Pericardium fibroblast (primary cell): ENCODE data around the gene RNF10. TPM values are rescaled to one million over a fixed set of nuclear protein-coding genes. Genes with fewer than 3 reads are reported as not detected.

Source experiments
- total RNA-seq: library from RNA; depleted of rRNA; stranded (reverse); fragments of >200 nt; gene quantifications from 2 replicates; pipeline ENCODE4 v1.2.3, GENCODE V29; 2015

The RNF10 gene
- total RNA-seq = 115 and 123 TPM in 2 replicates

DNA sequence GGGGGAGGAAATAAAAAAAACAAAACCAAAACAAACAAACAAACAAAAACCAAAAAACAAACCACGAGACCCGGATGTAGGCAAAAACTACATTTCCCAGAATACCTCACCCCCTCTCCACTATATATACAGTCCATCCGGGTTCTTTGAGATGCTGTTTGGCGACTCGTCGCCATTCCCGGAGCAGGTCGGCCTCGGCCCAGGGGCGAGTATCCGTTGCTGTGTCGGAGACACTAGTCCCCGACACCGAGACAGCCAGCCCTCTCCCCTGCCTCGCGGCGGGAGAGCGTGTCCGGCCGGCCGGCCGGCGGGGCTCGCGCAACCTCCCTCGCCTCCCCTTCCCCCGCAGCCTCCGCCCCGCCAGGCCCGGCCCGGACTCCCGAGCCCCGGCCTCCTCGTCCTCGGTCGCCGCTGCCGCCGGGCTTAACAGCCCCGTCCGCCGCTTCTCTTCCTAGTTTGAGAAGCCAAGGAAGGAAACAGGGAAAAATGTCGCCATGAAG, at the start of gene RNF10:
Gene RNF10, plus strand, starts transcription at position 154 of the 500 bp plus-strand sequence. CDS start 456 bp downstream, outside the sequence.

DNA sequence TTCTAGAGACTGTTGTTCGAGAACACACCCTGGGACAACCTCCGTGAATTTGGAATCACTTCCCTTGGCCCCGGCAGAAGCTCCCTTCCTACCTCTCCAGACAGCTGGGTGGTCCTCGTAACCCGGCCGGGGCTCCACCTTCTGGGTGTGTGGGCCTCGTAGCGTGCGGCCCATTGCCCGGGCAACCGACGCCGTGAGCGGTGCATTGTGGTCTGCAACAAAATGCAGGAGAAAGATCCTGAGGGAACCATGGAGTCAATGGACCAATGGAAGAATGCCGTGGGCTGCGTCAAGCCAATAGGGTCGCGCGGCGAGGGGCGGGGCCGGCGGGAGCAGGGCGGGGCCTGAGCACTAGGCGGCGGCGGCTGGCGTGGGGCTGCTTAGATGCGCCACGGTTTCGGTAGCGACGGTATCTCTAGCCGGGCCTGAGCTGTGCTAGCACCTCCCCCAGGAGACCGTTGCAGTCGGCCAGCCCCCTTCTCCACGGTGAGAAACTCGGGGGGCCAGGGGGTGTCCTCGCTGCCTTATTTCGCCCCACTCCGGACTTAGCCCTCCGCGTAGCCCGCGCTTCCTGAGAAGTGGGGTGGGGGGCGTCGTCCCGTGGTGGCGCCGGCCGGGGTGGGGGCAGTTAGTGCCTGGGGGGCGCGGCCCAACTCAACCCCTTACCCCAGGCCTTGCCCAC, 38.3 kb upstream of the RNF10 start, which contains the start of gene DYNLL1:
Gene DYNLL1, plus strand, starts transcription at position 383 of the 682 bp plus-strand sequence. CDS start 309 bp downstream, outside the sequence.

DNA sequence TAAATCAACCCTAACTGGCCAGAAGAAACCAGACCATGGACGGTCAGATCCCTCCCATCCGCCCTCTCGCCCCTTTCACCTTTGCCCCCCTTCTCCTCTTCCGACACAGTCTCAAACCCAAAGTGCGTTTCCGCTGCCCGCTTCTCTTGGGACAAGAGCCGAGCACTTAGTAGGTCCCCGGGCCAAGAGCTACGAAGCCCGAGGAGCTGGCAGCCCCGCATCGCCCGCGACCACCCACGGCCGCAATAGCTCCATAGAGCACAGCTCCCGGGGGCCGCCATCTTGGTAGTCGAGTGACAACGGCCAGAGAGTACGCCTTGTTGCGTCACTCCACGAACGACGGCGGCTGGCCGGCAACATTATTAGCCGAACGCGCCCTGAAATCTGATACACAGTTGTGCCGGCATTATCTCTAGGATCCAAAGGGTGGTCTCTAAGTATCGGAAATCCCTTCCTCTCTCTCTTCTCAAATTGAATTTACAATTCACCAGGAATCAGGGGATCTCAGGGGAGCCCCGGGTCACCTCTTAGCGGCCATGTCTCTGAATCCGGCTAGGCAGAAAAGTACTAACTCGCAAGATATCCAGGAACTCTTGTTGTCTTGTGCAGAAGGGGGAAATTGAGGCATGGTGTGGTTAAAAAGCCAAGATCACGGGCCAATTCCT, 5.2 kb upstream of the RNF10 start, which contains the start of gene COQ5:
Gene COQ5, minus strand, starts transcription at position 298 of the 665 bp plus-strand sequence. Its CDS starts 17 bp downstream, at position 281.

DNA sequence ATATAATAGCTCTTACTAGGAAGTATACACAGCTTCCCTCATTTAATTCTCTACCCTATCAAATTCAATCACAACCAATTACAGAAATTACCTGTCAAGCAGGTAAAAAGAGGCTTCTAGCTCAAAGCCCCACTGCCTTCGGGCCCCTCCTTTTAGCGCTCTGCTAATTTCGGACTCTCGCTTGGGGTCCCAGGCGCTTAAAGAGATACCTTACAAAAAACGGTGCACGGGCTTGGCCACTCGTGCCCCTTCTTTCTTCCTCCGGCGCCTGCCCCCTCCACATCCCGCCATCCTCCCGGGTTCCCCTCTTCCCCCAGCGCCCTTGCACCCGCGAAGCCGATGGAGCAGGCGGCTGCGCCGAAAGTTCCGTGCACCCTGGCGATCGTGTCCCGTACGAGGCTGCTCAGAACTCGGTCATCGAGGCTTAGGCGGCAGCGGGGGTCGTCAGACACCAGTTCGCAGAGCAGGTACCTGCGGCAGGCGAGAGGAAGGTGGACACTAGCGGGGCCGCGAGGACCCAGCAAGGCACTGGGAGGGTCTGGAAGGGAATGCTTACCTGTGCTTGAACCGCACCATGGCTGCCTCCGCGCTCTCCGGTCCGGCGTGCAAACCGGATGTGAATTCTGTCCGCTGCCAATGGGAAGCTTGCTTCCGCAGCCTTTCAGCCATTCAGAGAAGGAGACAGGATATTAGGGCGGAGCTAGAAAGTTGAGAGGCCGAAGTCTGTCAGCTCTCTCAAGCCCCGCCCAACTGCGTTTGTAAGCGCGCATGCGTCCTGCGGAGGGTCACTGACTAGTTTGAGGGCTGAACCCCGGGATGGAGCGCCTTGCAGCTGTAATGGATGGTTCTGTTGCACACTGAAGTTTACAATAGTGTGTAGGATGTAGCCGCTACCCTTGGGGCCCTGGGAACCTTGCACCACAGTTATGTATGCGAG, 46.9 kb downstream of the RNF10 start, which contains the start of gene POP5:
Gene POP5, minus strand, starts transcription at position 616 of the 937 bp plus-strand sequence. Its CDS starts 40 bp downstream, at position 576.

Other genes with a start within 250 kb of the RNF10 start
- under 0.01 TPM in 2 replicates for gene RNU4-2, start 242.5 kb upstream of the RNF10 start, total RNA-seq
- under 0.01 TPM in 2 replicates for gene RNU4-1, start 241.1 kb upstream of the RNF10 start, total RNA-seq
- 0.35 and 2.0 TPM in 2 replicates for gene SIRT4, start 232.0 kb upstream of the RNF10 start, total RNA-seq
- gene PLA2G1B, start 206.6 kb upstream of the RNF10 start, total RNA-seq = not detected in 2 replicates
- gene MSI1, start 165.2 kb upstream of the RNF10 start, total RNA-seq = not detected in 2 replicates
- gene COX6A1, start 96.2 kb upstream of the RNF10 start, total RNA-seq = 360 and 401 TPM in 2 replicates
- 36.3 and 41.5 TPM in 2 replicates for gene TRIAP1, start 88.0 kb upstream of the RNF10 start, total RNA-seq
- gene GATC, start 87.9 kb upstream of the RNF10 start, total RNA-seq = 16.3 and 19.2 TPM in 2 replicates
- 56.5 and 77.6 TPM in 2 replicates for gene SRSF9, start 64.6 kb upstream of the RNF10 start, total RNA-seq
- 221 and 450 TPM in 2 replicates for gene DYNLL1, start 38.2 kb upstream of the RNF10 start, total RNA-seq
- 24.6 and 27.4 TPM in 2 replicates for gene COQ5, start 5.2 kb upstream of the RNF10 start, total RNA-seq
- gene POP5, start 47.0 kb downstream of the RNF10 start, total RNA-seq = 26.3 and 29.8 TPM in 2 replicates
- 0.82 and 4.2 TPM in 2 replicates for gene CABP1, start 106.3 kb downstream of the RNF10 start, total RNA-seq
- 52.5 and 61.4 TPM in 2 replicates for gene MLEC, start 152.8 kb downstream of the RNF10 start, total RNA-seq
- gene UNC119B, start 176.1 kb downstream of the RNF10 start, total RNA-seq = 16.8 and 19.5 TPM in 2 replicates
- gene ACADS, start 191.5 kb downstream of the RNF10 start, total RNA-seq = 13.9 and 15.2 TPM in 2 replicates